HepG2 (cell line): ENCODE results near the gene PLXND1. TPM values are rescaled to one million over a fixed set of nuclear protein-coding genes. Genes with fewer than 3 reads are reported as not detected.
A peak's percentile ranks its signal among the peaks of the same experiment; 100 is the strongest.

Experiments
- ETV5 ChIP-seq: IDR thresholded peaks from 2 replicates; pipeline ENCODE4 v1.6.1; 2018; ENCODE audit warnings: missing biosample characterization, missing genetic modification reagents, inconsistent platforms, borderline replicate concordance
- HES4 ChIP-seq: sonication (generic); formaldehyde crosslinking; IDR thresholded peaks from 2 replicates; pipeline ENCODE4 v1.9.0; 2021; ENCODE audit warnings: mild to moderate bottlenecking, missing genetic modification reagents, borderline replicate concordance
- KLF9 ChIP-seq: IDR thresholded peaks from 2 replicates; pipeline ENCODE4 v1.6.1; 2016; ENCODE audit warnings: low read depth
- MEIS1 ChIP-seq: sonication (generic); formaldehyde crosslinking; IDR thresholded peaks from 2 replicates; pipeline ENCODE4 v1.9.0; 2021; ENCODE audit warnings: mild to moderate bottlenecking, missing genetic modification reagents, moderate library complexity, borderline replicate concordance
- POLR2AphosphoS2 ChIP-seq: IDR thresholded peaks from 2 replicates; pipeline ENCODE4 v1.6.1; 2011; ENCODE audit warnings: low read depth, low read length, improper control_type of control experiment
- RORA ChIP-seq: sonication (generic); formaldehyde crosslinking; IDR thresholded peaks from 2 replicates; pipeline ENCODE4 v1.5.0; 2020; ENCODE audit warnings: mild to moderate bottlenecking, missing genetic modification reagents, moderate library complexity
- SAFB2 ChIP-seq: sonication (generic); formaldehyde crosslinking; IDR thresholded peaks from 2 replicates; pipeline ENCODE4 v1.5.1; 2020; ENCODE audit warnings: missing genetic modification reagents, low read depth, mild to moderate bottlenecking, borderline replicate concordance
- SALL1 ChIP-seq: sonication (generic); formaldehyde crosslinking; IDR thresholded peaks from 2 replicates; pipeline ENCODE4 v1.8.0; 2022; ENCODE audit warnings: mild to moderate bottlenecking, missing genetic modification reagents
- SMAD1 ChIP-seq: sonication (generic); formaldehyde crosslinking; IDR thresholded peaks from 2 replicates; pipeline ENCODE4 v1.4.0; 2020; ENCODE audit warnings: missing genetic modification reagents, low read depth, mild to moderate bottlenecking, borderline replicate concordance
- SP4 ChIP-seq: sonication (generic); formaldehyde crosslinking; IDR thresholded peaks from 2 replicates; pipeline ENCODE4 v1.8.1; 2023; ENCODE audit warnings: mild to moderate bottlenecking, missing genetic modification reagents
- SPEN ChIP-seq: sonication (generic); formaldehyde crosslinking; IDR thresholded peaks from 2 replicates; pipeline ENCODE4 v1.5.1; 2020; ENCODE audit warnings: low read depth, mild to moderate bottlenecking, missing genetic modification reagents
- TBX2 ChIP-seq: sonication (generic); formaldehyde crosslinking; IDR thresholded peaks from 2 replicates; pipeline ENCODE4 v1.5.0; 2020; ENCODE audit warnings: missing genetic modification reagents, mild to moderate bottlenecking, borderline replicate concordance
- TEAD3 ChIP-seq: optimal IDR thresholded peaks from 2 replicates; pipeline ENCODE3; 2016; ENCODE audit warnings: borderline replicate concordance
- ZBTB44 ChIP-seq: sonication (generic); formaldehyde crosslinking; IDR thresholded peaks from 2 replicates; pipeline ENCODE4 v1.4.0; 2020; ENCODE audit warnings: missing genetic modification reagents
- ZFAT ChIP-seq: sonication (generic); formaldehyde crosslinking; conservative IDR thresholded peaks from 2 replicates; pipeline ENCODE4 v1.8.1; 2023; ENCODE audit warnings: missing genetic modification reagents, inconsistent platforms
- ZFX ChIP-seq: sonication (generic); formaldehyde crosslinking; IDR thresholded peaks from 2 replicates; pipeline ENCODE4 v1.4.0; 2020; ENCODE audit warnings: mild to moderate bottlenecking, low read depth, missing genetic modification reagents, moderate library complexity
- ZNF280B ChIP-seq: sonication (generic); formaldehyde crosslinking; IDR thresholded peaks from 2 replicates; pipeline ENCODE4 v1.5.0; 2020; ENCODE audit warnings: missing genetic modification reagents, mild to moderate bottlenecking, borderline replicate concordance
- ZNF460 ChIP-seq: sonication (generic); formaldehyde crosslinking; IDR thresholded peaks from 2 replicates; pipeline ENCODE4 v1.5.1; 2020; ENCODE audit warnings: missing genetic modification reagents, mild to moderate bottlenecking, borderline replicate concordance
- ZNF569 ChIP-seq: sonication (generic); formaldehyde crosslinking; IDR thresholded peaks from 2 replicates; pipeline ENCODE4 v1.5.0; 2020; ENCODE audit warnings: mild to moderate bottlenecking, missing genetic modification reagents, moderate library complexity, borderline replicate concordance
- ZNF75D ChIP-seq: sonication (generic); formaldehyde crosslinking; IDR thresholded peaks from 2 replicates; pipeline ENCODE4 v1.8.1; 2023; ENCODE audit warnings: missing genetic modification reagents, mild to moderate bottlenecking, borderline replicate concordance
- ZNF776 ChIP-seq: sonication (generic); formaldehyde crosslinking; IDR thresholded peaks from 2 replicates; pipeline ENCODE4 v1.4.0; 2020; ENCODE audit warnings: mild to moderate bottlenecking, missing genetic modification reagents
- ZNF781 ChIP-seq: sonication (generic); formaldehyde crosslinking; IDR thresholded peaks from 2 replicates; pipeline ENCODE4 v1.5.1; 2020; ENCODE audit warnings: borderline replicate concordance, mild to moderate bottlenecking, missing genetic modification reagents; ENCODE audit errors: not compliant biosample characterization
- polyA plus RNA-seq, 8 experiments: library from polyadenylated mRNA; depleted of rRNA in 3 of 8; stranded (reverse) in 7 of 8; unstranded in 1 of 8; fragments of >200 nt; fragmentation: Illumina TruSeq in 4 of 8; extraction: Trizol in 4 of 8; gene quantifications; 2 replicates each; pipeline versions ENCODE4 v1.2.1 to v1.2.3, GENCODE V29; 2011 to 2016; ENCODE audit warnings: low read depth in 4 of 8, missing spikeins in 1 of 8, mixed read lengths in 1 of 8; ENCODE audit not compliant: insufficient read depth in 1 of 8
- total RNA-seq, 5 experiments: library from RNA; depleted of rRNA; stranded (reverse); fragments of >200 nt; fragmentation: Illumina TruSeq; extraction: Trizol; gene quantifications; 2 replicates each; pipeline ENCODE4 v1.2.3, GENCODE V29; 2016; ENCODE audit warnings: low read depth in 1 of 5
- TF ChIP-seq, protein P1 (sequence below): IDR thresholded peaks from 2 replicates; pipeline ENCODE4 v1.6.1; 2018; ENCODE audit warnings: missing genetic modification reagents
- TF ChIP-seq, protein P2 (sequence below): sonication (generic); formaldehyde crosslinking; IDR thresholded peaks from 2 replicates; pipeline ENCODE4 v1.4.0; 2020; ENCODE audit warnings: missing genetic modification reagents

Gene PLXND1
- total and polyA plus RNA-seq, 2 of the 13 experiments (the other 11 are each of a cell fraction or from before 2014, with no cell fraction given) = 15.9 to 42.0 TPM

GRCh38 chr3:129625072-129625874 lies 18.8 kb upstream of the PLXND1 start (continued):
- TF ChIP-seq ZNF280B (CRISPR knock-in tag) (peak; percentile 6; the same call in 1 of the 2 replicates), SP4 (CRISPR knock-in tag) (peak; percentile 51; the same call in 1 of the 2 replicates), ZNF75D (no peak), HES4 (CRISPR knock-in tag) (0 out of 2 replicates have a peak, but pooled peaks have one; percentile 58), SMAD1 (0 out of 2 replicates have a peak, but pooled peaks have one; percentile 78), SALL1 (CRISPR knock-in tag) (0 out of 2 replicates have a peak, but pooled peaks have one; percentile 17), TEAD3 (CRISPR knock-in tag) (no peak), ZNF569 (CRISPR knock-in tag) (no peak), SAFB2 (CRISPR knock-in tag) (0 out of 2 replicates have a peak, but pooled peaks have one; percentile 21), SPEN (CRISPR knock-in tag) (0 out of 2 replicates have a peak, but pooled peaks have one; percentile 15), ZNF776 (no peak), ZNF460 (CRISPR knock-in tag) (no peak), RORA (no peak), ZFX (CRISPR knock-in tag) (0 out of 2 replicates have a peak, but pooled peaks have one; percentile 10), TBX2 (CRISPR knock-in tag) (0 out of 2 replicates have a peak, but pooled peaks have one; percentile 23), POLR2AphosphoS2 (no peak), KLF9 (CRISPR knock-in tag) (no peak), MEIS1 (0 out of 2 replicates have a peak, but pooled peaks have one; percentile 15), ZNF781 (CRISPR knock-in tag) (peak; percentile 7), ZBTB44 (CRISPR knock-in tag) (no peak), ETV5 (CRISPR knock-in tag) (peak; percentile 9; the same call in 1 of the 2 replicates), ZFAT (CRISPR knock-in tag) (no peak)
- TF ChIP-seq, protein P1, sequence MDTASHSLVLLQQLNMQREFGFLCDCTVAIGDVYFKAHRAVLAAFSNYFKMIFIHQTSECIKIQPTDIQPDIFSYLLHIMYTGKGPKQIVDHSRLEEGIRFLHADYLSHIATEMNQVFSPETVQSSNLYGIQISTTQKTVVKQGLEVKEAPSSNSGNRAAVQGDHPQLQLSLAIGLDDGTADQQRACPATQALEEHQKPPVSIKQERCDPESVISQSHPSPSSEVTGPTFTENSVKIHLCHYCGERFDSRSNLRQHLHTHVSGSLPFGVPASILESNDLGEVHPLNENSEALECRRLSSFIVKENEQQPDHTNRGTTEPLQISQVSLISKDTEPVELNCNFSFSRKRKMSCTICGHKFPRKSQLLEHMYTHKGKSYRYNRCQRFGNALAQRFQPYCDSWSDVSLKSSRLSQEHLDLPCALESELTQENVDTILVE (CRISPR knock-in tag) = peak; percentile 11; the same call in 1 of the 2 replicates
- TF ChIP-seq, protein P2, sequence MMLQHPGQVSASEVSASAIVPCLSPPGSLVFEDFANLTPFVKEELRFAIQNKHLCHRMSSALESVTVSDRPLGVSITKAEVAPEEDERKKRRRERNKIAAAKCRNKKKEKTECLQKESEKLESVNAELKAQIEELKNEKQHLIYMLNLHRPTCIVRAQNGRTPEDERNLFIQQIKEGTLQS (CRISPR knock-in tag) = no peak
